Stimulated activated CD8-positive, alpha-beta memory T cell treated with anti-CD3 and anti-CD28 coated beads, Interleukin-7, amount 100 ng/mL, for 24 hours (primary cell): Measurements from ENCODE around the gene MAP3K1.
A peak's percentile ranks its signal among the peaks of the same experiment; 100 is the strongest.

Experiments
- DNase-seq: peaks from one replicate; pipeline ENCODE4 v3.0.0-alpha.2; 2020; ENCODE audit warnings: low read depth

The MAP3K1 gene

DNA sequence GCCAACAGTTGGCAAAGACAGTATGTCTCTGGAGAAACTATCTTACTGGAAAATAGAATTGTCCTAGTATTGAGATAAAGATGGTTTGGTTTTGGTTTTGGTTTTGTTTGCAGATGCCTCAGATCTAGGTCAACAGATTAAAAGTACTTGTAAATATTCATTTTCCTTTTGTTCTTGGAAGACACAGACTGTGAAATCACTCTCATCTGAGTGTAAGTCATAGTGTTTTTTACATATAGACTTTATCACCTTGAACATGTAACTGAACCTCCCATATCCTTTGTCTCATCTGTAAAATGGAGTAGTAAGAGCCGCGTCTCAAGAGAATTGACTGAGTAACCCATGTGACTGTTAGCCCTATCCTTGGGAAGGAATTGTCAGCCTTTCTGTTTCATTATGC is 34.3 kb downstream of the MAP3K1 start:
- no peak for DNase-seq

DNA sequence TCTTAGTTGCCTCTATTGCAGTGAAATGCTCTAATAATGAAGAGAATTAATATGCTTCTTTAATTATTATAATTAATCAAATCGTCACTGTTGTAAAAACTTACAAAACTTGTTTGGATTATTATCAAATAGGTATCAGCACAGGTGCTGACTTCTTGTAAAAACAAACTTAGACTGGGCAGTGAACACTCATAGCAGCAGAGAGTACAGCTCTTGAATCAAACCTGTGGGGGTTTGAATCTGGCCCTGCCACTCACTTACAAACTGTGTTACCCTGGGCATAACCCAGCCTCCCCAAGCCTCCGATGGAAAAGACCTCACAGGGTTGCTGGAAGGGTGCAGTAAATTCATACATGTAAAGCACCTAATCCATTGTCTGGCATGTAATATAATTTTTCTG is 35.1 kb downstream of the MAP3K1 start:
- DNase-seq = no peak

GRCh38 chr5:56851258-56851941 is 36.1 kb downstream of the MAP3K1 start:
- no peak for DNase-seq

- DNase-seq = no peak
Measured at GRCh38 chr5:56852228-56853000, 37.1 kb downstream of the MAP3K1 start.

DNA sequence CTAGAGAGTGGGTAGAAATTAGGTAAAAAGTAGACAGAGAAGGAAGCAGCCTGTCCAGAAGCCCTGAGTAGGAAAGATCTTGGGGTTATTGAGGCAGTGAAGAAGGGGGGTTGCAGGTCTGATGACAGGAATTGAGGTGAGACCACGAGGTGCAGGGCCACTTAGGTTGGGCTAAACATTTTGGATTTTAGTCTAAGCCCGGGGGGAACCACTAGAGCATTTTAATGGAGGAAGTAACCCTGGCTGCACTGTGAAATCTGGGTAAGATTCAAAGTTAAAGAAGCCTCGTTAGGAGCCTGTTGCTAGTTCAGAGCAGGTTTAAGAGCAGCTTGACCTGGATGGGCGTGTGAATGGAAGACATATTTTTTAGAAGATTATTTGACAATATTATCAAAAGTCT is 38.3 kb downstream of the MAP3K1 start:
- DNase-seq = no peak

- DNase-seq = no peak
Measured at GRCh38 chr5:56854920-56855319, 39.6 kb downstream of the MAP3K1 start.

- DNase-seq = no peak
Measured at GRCh38 chr5:56856541-56857178, 41.3 kb downstream of the MAP3K1 start.

DNA sequence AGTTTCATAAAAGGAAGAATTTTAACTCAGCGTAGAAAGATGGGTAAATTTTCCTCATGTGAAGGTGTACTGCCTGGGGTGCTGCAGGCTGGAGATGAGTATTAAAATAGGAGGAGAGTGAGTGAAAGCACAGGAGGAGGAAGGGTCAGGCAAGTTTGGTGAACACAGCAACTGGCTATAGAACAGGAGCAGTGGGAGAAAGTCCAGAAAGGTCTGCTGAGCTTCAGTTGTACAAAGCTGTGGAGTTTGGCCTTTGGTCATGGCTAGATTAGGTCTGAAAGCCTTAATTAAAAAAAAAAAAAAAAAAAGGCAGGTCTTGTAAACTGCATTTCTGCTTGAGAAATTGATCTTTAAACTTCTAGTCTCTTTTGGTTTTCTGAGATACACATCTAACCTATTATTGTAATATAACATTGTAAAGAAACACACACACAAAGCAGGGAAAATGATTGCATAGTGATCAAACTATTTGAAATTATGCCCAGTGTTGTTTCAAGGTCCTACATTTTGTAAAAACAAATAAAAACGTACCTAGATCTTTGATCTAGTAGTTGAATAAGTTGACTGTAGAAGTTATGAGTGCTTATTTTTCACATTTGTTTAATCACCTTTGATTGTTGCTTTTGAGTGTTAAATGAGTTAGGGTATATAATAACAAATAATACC is 43.6 kb downstream of the MAP3K1 start:
- no peak for DNase-seq

DNA sequence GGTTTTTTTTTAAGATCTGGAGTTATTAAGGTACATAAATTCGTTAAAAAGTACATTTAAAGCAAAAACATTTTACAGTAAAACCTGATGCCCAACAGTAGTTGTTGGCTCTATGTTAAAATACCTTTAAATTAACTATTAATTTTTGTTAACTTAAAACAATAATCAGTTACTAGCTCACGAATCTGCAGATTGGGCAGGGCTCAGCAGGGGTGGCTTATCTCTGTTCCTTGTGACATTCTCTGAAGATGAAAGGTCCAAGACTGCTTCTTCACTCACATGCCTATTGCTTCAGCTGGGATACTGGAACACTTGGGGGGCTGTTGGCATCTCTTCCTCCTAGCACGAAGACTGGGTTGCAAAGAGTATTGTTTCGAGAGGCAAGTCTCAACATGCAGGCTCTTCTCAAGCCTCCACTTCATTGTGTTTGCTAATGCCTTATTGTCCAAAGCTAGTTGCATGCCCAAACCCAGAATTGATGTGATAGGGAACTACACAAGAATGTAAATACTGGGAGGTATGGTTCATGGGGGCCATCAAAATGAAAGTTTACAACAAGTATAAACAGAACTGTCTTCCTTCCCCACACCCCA is 46.6 kb downstream of the MAP3K1 start:
- DNase-seq = no peak

DNA sequence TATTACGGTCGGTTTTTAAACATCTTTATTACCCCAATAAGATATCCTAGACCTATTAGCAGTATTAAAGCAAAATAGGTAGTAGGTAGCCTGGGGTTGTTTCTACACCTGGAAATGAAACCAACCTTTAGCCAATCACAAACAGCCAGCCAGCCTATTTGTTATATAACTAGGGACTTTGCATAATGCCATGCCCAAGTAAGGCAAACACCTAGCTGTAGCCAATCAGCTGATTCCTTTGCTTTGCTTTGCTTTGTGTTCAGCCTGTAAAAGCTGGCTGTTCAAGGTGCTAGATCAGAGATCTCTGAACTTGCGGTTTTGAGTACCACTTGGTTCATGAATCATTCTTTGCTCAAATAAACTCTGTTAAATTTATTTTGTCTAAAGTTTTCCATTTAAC is 47.6 kb downstream of the MAP3K1 start:
- no peak for DNase-seq

GRCh38 chr5:56871777-56872176 is 56.4 kb downstream of the MAP3K1 start:
- DNase-seq = no peak

- no peak for DNase-seq
Measured at GRCh38 chr5:56873056-56873455, 57.7 kb downstream of the MAP3K1 start.

- DNase-seq = no peak
Measured at GRCh38 chr5:56876327-56876726, 61.0 kb downstream of the MAP3K1 start.

GRCh38 chr5:56881571-56881970 is 66.2 kb downstream of the MAP3K1 start:
- DNase-seq = no peak

GRCh38 chr5:56893251-56893951 is 78.1 kb downstream of the MAP3K1 start:
- DNase-seq = no peak

DNA sequence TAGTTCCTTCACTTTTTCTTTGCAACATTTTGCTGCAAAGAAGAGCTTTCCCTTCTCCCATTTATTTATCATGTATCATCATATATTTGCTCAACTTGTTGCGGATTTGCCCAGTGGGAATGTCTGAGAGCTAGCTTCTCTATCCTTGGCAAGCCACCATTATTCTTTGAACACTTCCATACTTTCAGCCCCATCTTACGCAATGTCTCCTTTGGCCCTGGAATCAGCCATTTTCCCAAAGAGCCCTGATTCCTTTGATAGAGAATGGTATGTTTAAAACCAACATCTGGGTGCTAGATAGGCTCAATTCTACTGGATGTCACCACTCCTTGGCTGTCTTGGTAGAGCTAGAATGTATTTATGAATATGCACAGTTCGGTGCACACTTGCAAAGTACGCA is 81.4 kb downstream of the MAP3K1 start:
- no peak for DNase-seq

GRCh38 chr5:56898213-56898612 is 82.9 kb downstream of the MAP3K1 start:
- no peak for DNase-seq

DNA sequence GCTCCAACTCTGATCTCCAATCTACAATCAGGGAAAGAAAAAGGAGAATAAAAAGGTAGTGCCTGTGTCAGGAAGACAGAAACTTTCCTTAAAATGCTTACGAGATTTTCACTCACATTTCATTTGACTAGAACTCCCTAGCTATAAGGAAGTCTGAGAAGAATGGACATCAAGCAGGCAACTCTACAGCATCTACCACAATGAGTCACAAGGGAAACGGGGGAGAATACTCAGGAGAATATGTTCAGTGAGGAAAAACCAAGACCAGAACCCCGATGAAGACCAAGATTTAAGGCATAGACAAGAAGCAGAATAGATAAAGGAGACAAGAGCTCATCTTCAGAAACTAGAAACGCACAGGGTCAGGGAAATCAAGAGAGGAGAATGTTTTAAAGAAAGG is 85.0 kb downstream of the MAP3K1 start:
- no peak for DNase-seq

DNA sequence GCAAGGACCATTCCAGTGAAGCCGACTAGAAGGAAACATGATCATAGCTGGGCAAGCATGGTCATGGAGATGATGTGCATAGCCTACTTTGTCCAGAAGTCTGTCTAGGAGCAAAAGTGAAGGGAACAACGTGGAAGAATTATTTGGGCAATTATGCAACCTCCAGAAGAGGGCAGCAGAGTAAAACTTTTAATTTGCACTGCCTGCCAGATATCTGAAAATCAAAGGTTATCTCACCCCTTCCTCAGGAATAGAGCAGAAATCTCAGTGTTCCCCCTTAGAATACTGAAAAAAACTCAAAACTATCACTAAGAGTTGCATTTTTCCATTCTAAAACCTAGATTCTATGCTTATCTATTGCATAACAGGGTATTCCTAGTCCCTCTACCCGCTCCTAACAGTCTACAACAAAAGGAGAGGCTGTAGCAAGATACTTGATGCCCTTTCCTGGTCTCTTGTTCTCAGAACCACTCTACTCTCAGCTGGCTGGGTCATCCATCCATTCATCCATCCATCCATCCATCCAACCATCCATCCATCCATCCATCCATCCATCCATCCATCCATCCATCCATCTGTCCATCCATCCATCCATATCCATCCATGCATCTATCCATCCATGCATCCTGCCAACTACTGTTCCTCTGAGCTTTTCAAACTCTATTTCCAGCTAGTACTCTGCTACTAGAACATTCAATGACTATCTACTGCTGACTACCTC is 85.7 kb downstream of the MAP3K1 start:
- DNase-seq = no peak

- peak; percentile 15 for DNase-seq
Measured at GRCh38 chr5:56908942-56909293, 93.6 kb downstream of the MAP3K1 start.
